AG04449 (cell line): ENCODE results near the gene JAKMIP1.

Experiments
- CTCF ChIA-PET: fragments of 350-600 bp; formaldehyde crosslinking; extraction: SDS; loops from one replicate; lab custom pipeline; 2021; ENCODE audit warnings: antibody characterized with exemption; lab: Yijun Ruan, JAX
- POLR2A ChIA-PET: fragments of 400-600, 350-600 bp; formaldehyde crosslinking; extraction: SDS; loops from one replicate; lab custom pipeline; 2020; ENCODE audit warnings: antibody characterized with exemption, inconsistent platforms; lab: Yijun Ruan, JAX
- DNase-seq: peaks from one replicate; pipeline ENCODE4 v3.0.0-alpha.2; 2010; ENCODE audit warnings: low read depth, low spot score
- H3K4me3 ChIP-seq: 2 replicates; pipeline ENCODE4 v1.5.1; 2011; ENCODE audit warnings: low read depth, mild to moderate bottlenecking, control low read depth, low read length
- TF ChIP-seq, protein P1 (sequence below): IDR thresholded peaks from one replicate; pipeline ENCODE4 v1.5.1; 2011; ENCODE audit warnings: mild to moderate bottlenecking, moderate library complexity, low read length, control low read depth, inconsistent platforms; ENCODE audit not compliant: insufficient read depth; ENCODE audit errors: missing control alignments

The JAKMIP1 gene

DNA sequence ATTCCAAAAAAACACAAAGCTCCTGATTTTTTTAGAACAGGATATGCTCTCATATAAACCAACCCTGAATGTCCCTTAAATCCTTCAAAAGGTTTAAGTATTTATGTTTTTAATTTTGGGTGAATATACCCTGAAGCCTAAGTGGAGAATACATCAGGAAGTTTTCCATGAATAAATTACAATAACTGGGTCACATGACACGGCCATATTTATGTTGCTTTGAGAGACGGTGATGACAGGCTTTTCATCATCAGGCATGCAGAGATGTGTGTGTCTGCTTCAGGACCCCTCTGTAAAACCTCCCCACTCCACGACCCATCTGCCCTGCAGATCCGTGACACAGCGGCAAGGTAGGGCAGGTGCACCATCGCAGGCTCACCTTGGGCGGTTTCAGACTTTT, 121.8 kb downstream of the JAKMIP1 start:
- POLR2A ChIA-PET = no interaction called here

DNA sequence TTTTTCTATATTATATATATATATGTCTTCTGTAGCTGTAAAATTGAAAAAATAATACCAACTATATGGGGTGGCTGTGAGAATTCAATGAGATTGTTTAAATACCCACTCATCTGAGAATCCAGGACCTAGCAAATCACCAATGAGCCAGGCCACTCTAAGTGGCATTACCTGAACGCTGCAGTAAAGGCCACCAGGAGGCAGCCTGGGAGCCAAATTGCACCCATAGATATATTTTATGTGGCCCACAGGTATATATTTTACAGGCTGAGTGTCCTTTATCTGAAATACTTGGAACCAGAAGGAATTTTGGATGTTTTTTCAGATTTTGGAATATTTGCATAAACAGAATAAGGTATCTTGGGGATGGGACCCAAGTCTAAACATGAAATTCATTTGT, 124.0 kb downstream of the JAKMIP1 start:
- ChIA-PET POLR2A (no interaction called here), CTCF (no interaction called here)
- TF ChIP-seq, protein P1, sequence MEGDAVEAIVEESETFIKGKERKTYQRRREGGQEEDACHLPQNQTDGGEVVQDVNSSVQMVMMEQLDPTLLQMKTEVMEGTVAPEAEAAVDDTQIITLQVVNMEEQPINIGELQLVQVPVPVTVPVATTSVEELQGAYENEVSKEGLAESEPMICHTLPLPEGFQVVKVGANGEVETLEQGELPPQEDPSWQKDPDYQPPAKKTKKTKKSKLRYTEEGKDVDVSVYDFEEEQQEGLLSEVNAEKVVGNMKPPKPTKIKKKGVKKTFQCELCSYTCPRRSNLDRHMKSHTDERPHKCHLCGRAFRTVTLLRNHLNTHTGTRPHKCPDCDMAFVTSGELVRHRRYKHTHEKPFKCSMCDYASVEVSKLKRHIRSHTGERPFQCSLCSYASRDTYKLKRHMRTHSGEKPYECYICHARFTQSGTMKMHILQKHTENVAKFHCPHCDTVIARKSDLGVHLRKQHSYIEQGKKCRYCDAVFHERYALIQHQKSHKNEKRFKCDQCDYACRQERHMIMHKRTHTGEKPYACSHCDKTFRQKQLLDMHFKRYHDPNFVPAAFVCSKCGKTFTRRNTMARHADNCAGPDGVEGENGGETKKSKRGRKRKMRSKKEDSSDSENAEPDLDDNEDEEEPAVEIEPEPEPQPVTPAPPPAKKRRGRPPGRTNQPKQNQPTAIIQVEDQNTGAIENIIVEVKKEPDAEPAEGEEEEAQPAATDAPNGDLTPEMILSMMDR = no peak
- no peak overlapping the region for H3K4me3 ChIP-seq
- no peak for DNase-seq

More for the DNA sequence above, 121.8 kb downstream of the JAKMIP1 start:
- TF ChIP-seq, protein P1 = no peak
- CTCF ChIA-PET = no interaction called here
- H3K4me3 ChIP-seq = no peak overlapping the region
- DNase-seq = no peak

DNA sequence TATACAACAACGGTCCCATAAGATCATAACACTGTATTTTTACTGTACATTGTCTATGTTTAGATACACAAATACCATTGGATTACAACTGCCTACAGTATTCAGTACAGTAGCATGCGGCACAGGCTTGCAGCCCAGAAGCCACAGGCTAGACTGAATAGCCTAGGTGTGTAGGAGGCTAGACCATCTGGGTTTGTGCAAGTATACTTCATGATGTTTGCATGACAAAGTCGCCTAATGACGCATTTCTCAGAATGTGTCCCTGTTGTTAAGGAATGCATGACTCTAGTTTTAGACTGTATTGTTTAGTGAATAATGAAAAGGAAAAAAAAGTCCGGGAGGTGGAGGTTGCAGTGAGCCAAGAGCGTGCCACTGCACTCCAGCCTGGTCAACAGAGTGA, 125.6 kb downstream of the JAKMIP1 start:
- TF ChIP-seq, protein P1 = no peak
- no peak for DNase-seq
- ChIA-PET POLR2A (no interaction called here), CTCF (no interaction called here)
- H3K4me3 ChIP-seq = no peak overlapping the region

GRCh38 chr4:6071959-6072720, 128.2 kb downstream of the JAKMIP1 start:
- ChIA-PET POLR2A (no interaction called here), CTCF (no interaction called here)

DNA sequence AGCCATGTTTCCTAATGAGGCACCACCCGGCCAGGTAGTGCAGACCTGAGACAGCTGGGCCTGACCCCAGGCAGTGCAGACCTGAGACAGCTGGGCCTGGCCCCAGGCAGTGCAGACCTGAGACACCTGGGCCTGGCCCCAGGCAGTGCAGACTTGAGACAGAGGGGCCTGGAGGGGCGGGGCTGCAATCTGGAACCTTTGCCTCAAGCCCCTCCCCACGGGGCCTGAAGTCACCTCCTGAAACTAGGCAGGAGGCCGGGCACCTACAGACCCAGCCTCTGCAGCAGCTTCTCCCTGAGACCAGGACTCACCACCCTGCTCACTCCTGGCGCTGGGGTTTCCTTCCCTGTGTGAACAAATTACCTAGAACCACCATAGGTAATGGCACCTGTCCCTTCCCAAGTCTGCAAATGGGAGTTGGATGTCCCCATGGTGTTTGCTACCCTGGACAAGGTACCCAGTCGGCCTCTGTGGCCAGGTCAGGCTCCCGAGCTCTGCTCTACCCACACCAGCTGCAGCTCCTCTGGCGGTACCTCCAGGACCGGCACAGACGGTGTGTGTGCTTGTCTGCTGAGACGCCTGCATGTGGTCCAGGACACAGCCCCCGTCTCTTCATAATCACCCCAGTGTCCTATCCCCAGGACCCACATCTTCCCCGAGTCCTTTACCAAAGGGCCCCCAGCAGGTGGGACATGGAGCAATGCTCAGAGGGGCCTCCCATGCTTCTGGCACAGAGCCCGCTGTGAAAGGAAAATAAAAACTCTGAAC, 129.0 kb downstream of the JAKMIP1 start:
- no peak for DNase-seq
- TF ChIP-seq, protein P1 = no peak
- no peak overlapping the region for H3K4me3 ChIP-seq
- ChIA-PET CTCF (no interaction called here), POLR2A (no interaction called here)

More at GRCh38 chr4:6071959-6072720, 128.2 kb downstream of the JAKMIP1 start:
- no peak overlapping the region for H3K4me3 ChIP-seq
- TF ChIP-seq, protein P1 = no peak
- DNase-seq = no peak
